Testis (tissue), 3 donors: ENCODE data around the gene SNX19. TPM values are rescaled to one million over a fixed set of nuclear protein-coding genes. Genes with fewer than 3 reads are reported as not detected.
A peak's percentile ranks its signal among the peaks of the same experiment; 100 is the strongest.

Experiments
- DNase-seq: peaks from one replicate; pipeline ENCODE4 v3.0.0-alpha.2; 2019
- H3K27ac ChIP-seq, 2 donors: fragments of 200-600 bp; sonication (generic); one replicate each; pipeline ENCODE4 v1.5.1; 2019
- H3K27me3 ChIP-seq: fragments of 200-600 bp; sonication (generic); one replicate; pipeline ENCODE4 v1.5.1; 2019
- H3K36me3 ChIP-seq: fragments of 200-600 bp; sonication (generic); one replicate; pipeline ENCODE4 v1.5.1; 2017; ENCODE audit warnings: low read depth; ENCODE audit errors: missing control alignments
- H3K4me1 ChIP-seq: fragments of 200-600 bp; sonication (generic); one replicate; pipeline ENCODE4 v1.5.1; 2019
- H3K4me3 ChIP-seq, 2 donors: fragments of 200-600 bp; sonication (generic); one replicate each; pipeline ENCODE4 v1.5.1; 2017 to 2019
- H3K9me3 ChIP-seq: fragments of 200-600 bp; sonication (generic); one replicate; pipeline ENCODE4 v1.5.1; 2017
- CTCF ChIP-seq, 3 experiments: fragments of 450-650 bp in 2 of 3; fragments of 200-600 bp in 1 of 3; sonication (generic) in 1 of 3; IDR thresholded peaks; one replicate each; pipeline ENCODE4 v1.5.1; 2016 to 2019; ENCODE audit warnings: antibody characterized with exemption in 3 of 3, mild to moderate bottlenecking in 2 of 3, moderate library complexity in 1 of 3
- POLR2A ChIP-seq: fragments of 450-650 bp; IDR thresholded peaks from one replicate; pipeline ENCODE4 v1.6.1; 2017; ENCODE audit warnings: antibody characterized with exemption, mild to moderate bottlenecking, moderate library complexity
- WGBS, 2 donors: methylation state at CpG; one replicate each; pipeline ENCODE4 v1.1.5; 2018; 5-methylcytosine and 5-hydroxymethylcytosine counted together
- intact Hi-C: fragments of 100-400 bp; cut with DNase I; formaldehyde crosslinking; loops from one replicate; pipeline ENCODE4 v1.15.1; 2023; ENCODE audit warnings: low total_unique reads
- polyA plus RNA-seq: library from polyadenylated mRNA; stranded (reverse); fragments of 350-450 nt; fragmentation: Illumina TruSeq; extraction: RNeasy Lipid Tissue Mini Kit (QIAGEN cat#74804); gene quantifications from one replicate; pipeline ENCODE4 v1.2.3, GENCODE V29; 2014; ENCODE audit warnings: low read depth, low replicate concordance; ENCODE audit not compliant: insufficient read depth
- total RNA-seq, 2 donors: library from RNA; depleted of rRNA; stranded (reverse); fragments of >200 nt; gene quantifications; one replicate each; pipeline ENCODE4 v1.2.3, GENCODE V29; 2016

Gene SNX19
- total and polyA plus RNA-seq, 3 donors from 2014 or later: 131 to 153 (median 144) TPM

- 79 to 81% methylated on average over 3 of the region's 3 CpGs for WGBS, 2 donors
- Histone ChIP-seq H3K9me3 (no peaks in the 10 kb centered on the region), H3K27me3 (no peaks in the 10 kb centered on the region), H3K36me3 (peaks cover 4% of the 10 kb centered on the region), H3K4me1 (peaks cover 4% of the 10 kb centered on the region), H3K27ac (no peak overlapping the region), H3K4me3 (no peak overlapping the region)
- intact Hi-C loops: no loop called here
- TF ChIP-seq POLR2A (no peak), CTCF (IDR thresholded peaks at IDR 0.05) (no peak)
- no peak for DNase-seq
Measured at GRCh38 chr11:130902380-130902779, 13.9 kb downstream of the SNX19 start.

GRCh38 chr11:130899106-130899505 lies 17.2 kb downstream of the SNX19 start:
- intact Hi-C loops: no loop called here
- Histone ChIP-seq H3K4me3 (no peak overlapping the region), H3K27ac (no peak overlapping the region), H3K36me3 (peaks cover 4% of the 10 kb centered on the region), H3K27me3 (no peaks in the 10 kb centered on the region), H3K9me3 (no peaks in the 10 kb centered on the region), H3K4me1 (peaks cover 11% of the 10 kb centered on the region)
- TF ChIP-seq CTCF (IDR thresholded peaks at IDR 0.05) (no peak), POLR2A (no peak)
- DNase-seq: no peak
- 84 to 90% methylated on average over 4 of the region's 4 CpGs for WGBS, 2 donors

GRCh38 chr11:130897262-130898182 lies 18.8 kb downstream of the SNX19 start:
- Histone ChIP-seq H3K4me1 (peaks cover 15% of the 10 kb centered on the region), H3K27ac (peak overlapping the region; percentile 34 to 73), H3K27me3 (no peaks in the 10 kb centered on the region), H3K36me3 (no peaks in the 10 kb centered on the region), H3K9me3 (no peaks in the 10 kb centered on the region), H3K4me3 (no peak overlapping the region)
- TF ChIP-seq POLR2A (no peak), CTCF (IDR thresholded peaks at IDR 0.05) (no peak)
- peak; percentile 76 for DNase-seq
- intact Hi-C loops: no loop called here
- WGBS, 2 donors: 39 to 55% methylated on average over 17 of the region's 17 CpGs

GRCh38 chr11:130894322-130895025 lies 21.8 kb downstream of the SNX19 start:
- Histone ChIP-seq H3K4me1 (peaks cover 15% of the 10 kb centered on the region), H3K4me3 (no peak overlapping the region), H3K9me3 (no peaks in the 10 kb centered on the region), H3K36me3 (no peaks in the 10 kb centered on the region), H3K27ac (no peak overlapping the region), H3K27me3 (no peaks in the 10 kb centered on the region)
- TF ChIP-seq POLR2A: no peak
- TF ChIP-seq CTCF (IDR thresholded peaks at IDR 0.05): peak; percentile 76 to 86 (median 78)
- peak; percentile 83 for DNase-seq
- 33 to 34% methylated on average over 6 of the region's 6 CpGs for WGBS, 2 donors
- intact Hi-C loops: no loop called here
